IMR-90 (cell line): ENCODE data around the gene ACSL6. TPM values are rescaled to one million over a fixed set of nuclear protein-coding genes. Genes with fewer than 3 reads are reported as not detected.

Experiments used
- ATAC-seq: fragments of 200-7000 bp; cut with Tn5 transposase; 2 replicates; pipeline ENCODE4 v1.9.1; 2020; ENCODE audit warnings: low read depth, mild to moderate bottlenecking, moderate library complexity
- BruUV-seq: library from RNA; stranded (reverse); fragments of 400-500 nt; replicated peaks from 2 replicates; lab custom pipeline; 2021; lab: Mats Ljungman, UMichigan
- CTCF ChIA-PET: fragments of 300-600 bp; formaldehyde crosslinking; extraction: SDS; loops from one replicate; lab custom pipeline; 2021; ENCODE audit warnings: antibody characterized with exemption; lab: Yijun Ruan, JAX
- POLR2A ChIA-PET: fragments of 300-600 bp; sonication (Branson Sonifier 250); formaldehyde crosslinking; loops from one replicate; lab custom pipeline; 2022; ENCODE audit warnings: antibody characterized with exemption; ENCODE audit not compliant: unreplicated experiment; lab: Charles Lee
- DNase-seq: peaks from one replicate; pipeline ENCODE4 v3.0.0; 2013
- H2AFZ ChIP-seq: replicated peaks from 2 replicates; pipeline ENCODE3; 2013; ENCODE audit warnings: low read length, mild to moderate bottlenecking; ENCODE audit not compliant: poor library complexity
- H2AK5ac ChIP-seq: 2 replicates; pipeline ENCODE4 v1.6.1; 2013; ENCODE audit warnings: low read depth, low read length, inconsistent platforms
- H2AK9ac ChIP-seq: replicated peaks from 2 replicates; pipeline ENCODE3; 2013; ENCODE audit warnings: mild to moderate bottlenecking, low read depth, low read length, moderate library complexity; ENCODE audit not compliant: poor library complexity
- H2BK120ac ChIP-seq: 2 replicates; pipeline ENCODE4 v1.6.1; 2013; ENCODE audit warnings: low read depth, low read length, inconsistent platforms
- H2BK15ac ChIP-seq: 3 replicates; pipeline ENCODE4 v1.6.1; 2013; ENCODE audit warnings: low read depth, low read length, inconsistent platforms
- H2BK20ac ChIP-seq: 2 replicates; pipeline ENCODE4 v1.6.1; 2013; ENCODE audit warnings: low read depth, mild to moderate bottlenecking, inconsistent platforms, low read length, moderate library complexity
- H2BK5ac ChIP-seq: 2 replicates; pipeline ENCODE4 v1.6.1; 2013; ENCODE audit warnings: mild to moderate bottlenecking, low read depth, low read length, inconsistent platforms; ENCODE audit not compliant: poor library complexity, severe bottlenecking
- H3K14ac ChIP-seq: replicated peaks from 2 replicates; pipeline ENCODE4 v1.6.1; 2013; ENCODE audit warnings: low read depth, low read length, inconsistent platforms
- H3K18ac ChIP-seq: 2 replicates; pipeline ENCODE4 v1.6.1; 2013; ENCODE audit warnings: low read depth, low read length, control low read depth
- H3K23ac ChIP-seq: 2 replicates; pipeline ENCODE4 v1.6.1; 2013; ENCODE audit warnings: low read depth, low read length, inconsistent platforms
- H3K27ac ChIP-seq: 2 replicates; pipeline ENCODE4 v1.5.1; 2013; ENCODE audit warnings: mild to moderate bottlenecking, control low read depth, low read length; ENCODE audit not compliant: insufficient read depth
- H3K27me3 ChIP-seq: 2 replicates; pipeline ENCODE4 v1.6.1; 2013; ENCODE audit warnings: low read length; ENCODE audit not compliant: control insufficient read depth, insufficient read depth
- H3K36me3 ChIP-seq: 2 replicates; pipeline ENCODE4 v1.6.1; 2013; ENCODE audit warnings: low read length, mixed read lengths; ENCODE audit not compliant: control insufficient read depth, insufficient read depth
- H3K4ac ChIP-seq: 2 replicates; pipeline ENCODE4 v1.6.1; 2013; ENCODE audit warnings: low read depth, low read length, inconsistent platforms
- H3K4me1 ChIP-seq: 2 replicates; pipeline ENCODE4 v1.6.1; 2013; ENCODE audit warnings: low read length, mixed read lengths; ENCODE audit not compliant: control insufficient read depth, insufficient read depth
- H3K4me2 ChIP-seq: 2 replicates; pipeline ENCODE4 v1.6.1; 2013; ENCODE audit warnings: low read depth, mild to moderate bottlenecking, control low read depth, low read length, moderate library complexity
- H3K4me3 ChIP-seq: 2 replicates; pipeline ENCODE4 v1.5.1; 2013; ENCODE audit warnings: low read depth, mild to moderate bottlenecking, control low read depth, low read length, moderate library complexity; ENCODE audit not compliant: insufficient read depth
- H3K56ac ChIP-seq: 2 replicates; pipeline ENCODE4 v1.6.1; 2013; ENCODE audit warnings: low read length, inconsistent platforms; ENCODE audit not compliant: insufficient read depth; ENCODE audit errors: extremely low read depth
- H3K79me1 ChIP-seq, 2 experiments: 2 replicates each; pipeline ENCODE4 v1.6.1; 2013; ENCODE audit warnings: low read length in 2 of 2, inconsistent platforms in 1 of 2, low read depth in 1 of 2
- H3K9ac ChIP-seq: 2 replicates; pipeline ENCODE4 v1.6.1; 2013; ENCODE audit warnings: low read depth, low read length, control low read depth
- H3K9me1 ChIP-seq: 2 replicates; pipeline ENCODE4 v1.6.1; 2013; ENCODE audit warnings: low read length, inconsistent platforms; ENCODE audit not compliant: insufficient read depth
- H3K9me3 ChIP-seq: 2 replicates; pipeline ENCODE4 v1.6.1; 2013; ENCODE audit warnings: low read length; ENCODE audit not compliant: control insufficient read depth, insufficient read depth
- H4K20me1 ChIP-seq: 2 replicates; pipeline ENCODE4 v1.6.1; 2013; ENCODE audit warnings: low read length, inconsistent platforms; ENCODE audit not compliant: insufficient read depth
- H4K5ac ChIP-seq: 2 replicates; pipeline ENCODE4 v1.6.1; 2013; ENCODE audit warnings: mild to moderate bottlenecking, low read depth, low read length, control low read depth
- H4K8ac ChIP-seq, 2 experiments: 2 replicates each; pipeline ENCODE4 v1.6.1; 2013; ENCODE audit warnings: low read depth in 2 of 2, low read length in 2 of 2, control low read depth in 1 of 2, inconsistent platforms in 1 of 2
- H4K91ac ChIP-seq: 2 replicates; pipeline ENCODE4 v1.6.1; 2013; ENCODE audit warnings: low read depth, low read length, inconsistent platforms; ENCODE audit not compliant: insufficient read depth
- BHLHE40 ChIP-seq: fragments of 150-350 bp; IDR thresholded peaks from 2 replicates; pipeline ENCODE4 v1.6.1; 2016; ENCODE audit warnings: mild to moderate bottlenecking, low read depth, low read length
- CEBPB ChIP-seq: IDR thresholded peaks from 2 replicates; pipeline ENCODE4 v1.6.1; 2012; ENCODE audit warnings: low read depth, low read length, improper control_type of control experiment
- CHD1 ChIP-seq: IDR thresholded peaks from 2 replicates; pipeline ENCODE4 v1.6.1; 2012; ENCODE audit warnings: low read depth, low read length, improper control_type of control experiment
- CTCF ChIP-seq: conservative IDR thresholded peaks from 2 replicates; pipeline ENCODE4 v1.5.1; 2012; ENCODE audit warnings: mild to moderate bottlenecking, low read depth, low read length, improper control_type of control experiment
- ELK1 ChIP-seq: fragments of 150-350 bp; IDR thresholded peaks from 2 replicates; pipeline ENCODE4 v1.6.1; 2016; ENCODE audit warnings: low read depth, mild to moderate bottlenecking, low read length, moderate library complexity, borderline replicate concordance
- FOS ChIP-seq: fragments of 150-350 bp; IDR thresholded peaks from 2 replicates; pipeline ENCODE4 v1.6.1; 2016; ENCODE audit warnings: low read depth, low read length
- MAFK ChIP-seq: IDR thresholded peaks from 2 replicates; pipeline ENCODE4 v1.6.1; 2012; ENCODE audit warnings: low read depth, low read length, improper control_type of control experiment
- MAZ ChIP-seq: IDR thresholded peaks from 2 replicates; pipeline ENCODE4 v1.6.1; 2012; ENCODE audit warnings: low read depth, mild to moderate bottlenecking, low read length, improper control_type of control experiment, moderate library complexity, borderline replicate concordance
- MXI1 ChIP-seq: IDR thresholded peaks from 2 replicates; pipeline ENCODE4 v1.6.1; 2012; ENCODE audit warnings: low read depth, mild to moderate bottlenecking, low read length, moderate library complexity, borderline replicate concordance
- NFE2L2 ChIP-seq: fragments of 150-350 bp; IDR thresholded peaks from 2 replicates; pipeline ENCODE4 v1.6.1; 2016; ENCODE audit warnings: low read depth, mild to moderate bottlenecking, low read length
- POLR2A ChIP-seq: IDR thresholded peaks from 2 replicates; pipeline ENCODE4 v1.6.1; 2012; ENCODE audit warnings: mild to moderate bottlenecking, low read depth, low read length
- RAD21 ChIP-seq: IDR thresholded peaks from 2 replicates; pipeline ENCODE4 v1.6.1; 2012; ENCODE audit warnings: low read length, improper control_type of control experiment
- RCOR1 ChIP-seq: IDR thresholded peaks from 2 replicates; pipeline ENCODE4 v1.6.1; 2012; ENCODE audit warnings: mild to moderate bottlenecking, low read length, improper control_type of control experiment; ENCODE audit not compliant: insufficient replicate concordance
- RFX5 ChIP-seq: IDR thresholded peaks from 2 replicates; pipeline ENCODE4 v1.8.0; 2012; ENCODE audit warnings: low read depth, mild to moderate bottlenecking, low read length, moderate library complexity
- SMC3 ChIP-seq: fragments of 150-350 bp; IDR thresholded peaks from 2 replicates; pipeline ENCODE4 v1.6.1; 2016; ENCODE audit warnings: low read depth, mild to moderate bottlenecking, antibody characterized with exemption, low read length, moderate library complexity
- WGBS, 2 experiments: methylation state at CpG; one replicate each; pipeline versions ENCODE4 v1.1.5 to v1.1.7; 2013; ENCODE audit warnings: missing lambda C conversion rate in 2 of 2; ENCODE audit not compliant: insufficient read length in 1 of 2; ENCODE audit errors: extremely low coverage in 2 of 2; 5-methylcytosine and 5-hydroxymethylcytosine counted together
- dilution Hi-C: fragments of 300-500 bp; cut with HindIII; formaldehyde crosslinking; loops from one replicate; pipeline ENCODE4 v1.14.3; 2018; ENCODE audit warnings: low sequenced_read_pairs; ENCODE audit not compliant: unreplicated experiment
- in situ Hi-C: fragments of 300-500 bp; cut with MboI; formaldehyde crosslinking; loops from 3 replicates; pipeline ENCODE4 v1.14.3; 2019; ENCODE audit warnings: low sequenced_read_pairs, inconsistent platforms, mixed read lengths
- intact Hi-C: fragments of 100-400 bp; cut with micrococcal nuclease; formaldehyde crosslinking; loops from 2 replicates; pipeline ENCODE4 v1.10.0; 2022
- polyA plus RNA-seq, 3 experiments: library from polyadenylated mRNA; depleted of rRNA; stranded (reverse); fragments of >200 nt; gene quantifications; 2 replicates each; pipeline ENCODE4 v1.2.3, GENCODE V29; 2012; ENCODE audit warnings: low replicate concordance in 1 of 3
- total RNA-seq: library from RNA; depleted of rRNA; stranded (reverse); fragments of >200 nt; gene quantifications from 2 replicates; pipeline ENCODE4 v1.2.3, GENCODE V29; 2012
- TF ChIP-seq, protein P1 (sequence below): fragments of 150-350 bp; IDR thresholded peaks from 2 replicates; pipeline ENCODE4 v1.6.1; 2017; ENCODE audit warnings: mild to moderate bottlenecking, antibody characterized with exemption, low read length, low read depth

Gene ACSL6
- total and polyA plus RNA-seq, 2 of the 4 experiments (the other 2 are of a cell fraction): not detected

GRCh38 chr5:132049093-132049492 is 37.6 kb upstream of the ACSL6 start:
- no peaks in the 10 kb centered on the region for H3K9me3 ChIP-seq
- H3K27me3 ChIP-seq: peaks cover 39% of the 10 kb centered on the region
- dilution Hi-C loops (no loop called here), in situ Hi-C loops (no loop called here), intact Hi-C loops (no loop called here)
- no TSS peak for BruUV-seq
- H2BK20ac ChIP-seq: no peak overlapping the region
- H3K56ac ChIP-seq: no peak overlapping the region
- H2BK120ac ChIP-seq: no peak overlapping the region
- H2AK9ac ChIP-seq: no peak overlapping the region
- no peaks in the 10 kb centered on the region for H4K20me1 ChIP-seq
- no peaks in the 10 kb centered on the region for H3K4me1 ChIP-seq
- no peak overlapping the region for H3K4me3 ChIP-seq
- no peak overlapping the region for H3K27ac ChIP-seq
- ChIA-PET POLR2A (no interaction called here), CTCF (no interaction called here)
- H2BK5ac ChIP-seq: no peak overlapping the region
- H3K23ac ChIP-seq: no peak overlapping the region
- no peak overlapping the region for H2BK15ac ChIP-seq
- no peak overlapping the region for H3K4ac ChIP-seq
- H3K9ac ChIP-seq: no peak overlapping the region
- TF ChIP-seq NFE2L2: no peak
- TF ChIP-seq RFX5: no peak
- no peak for TF ChIP-seq CHD1
- TF ChIP-seq MXI1: no peak
- no peak for TF ChIP-seq MAZ
- TF ChIP-seq, protein P1, sequence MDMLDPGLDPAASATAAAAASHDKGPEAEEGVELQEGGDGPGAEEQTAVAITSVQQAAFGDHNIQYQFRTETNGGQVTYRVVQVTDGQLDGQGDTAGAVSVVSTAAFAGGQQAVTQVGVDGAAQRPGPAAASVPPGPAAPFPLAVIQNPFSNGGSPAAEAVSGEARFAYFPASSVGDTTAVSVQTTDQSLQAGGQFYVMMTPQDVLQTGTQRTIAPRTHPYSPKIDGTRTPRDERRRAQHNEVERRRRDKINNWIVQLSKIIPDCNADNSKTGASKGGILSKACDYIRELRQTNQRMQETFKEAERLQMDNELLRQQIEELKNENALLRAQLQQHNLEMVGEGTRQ: no peak
- TF ChIP-seq RCOR1: no peak
- TF ChIP-seq CTCF: no peak
- no peak for TF ChIP-seq BHLHE40
- TF ChIP-seq MAFK: no peak
- TF ChIP-seq ELK1: no peak
- no peak for TF ChIP-seq POLR2A
- TF ChIP-seq CEBPB: no peak
- no peak for TF ChIP-seq RAD21
- no peak for TF ChIP-seq FOS
- TF ChIP-seq SMC3: no peak
- no peak overlapping the region for H4K5ac ChIP-seq
- no peak for ATAC-seq
- H2AK5ac ChIP-seq: no peak overlapping the region
- H4K8ac ChIP-seq: no peak overlapping the region
- no peak overlapping the region for H2AFZ ChIP-seq
- WGBS, 2 experiments: 60% methylated on average over 1 of the region's 4 CpGs; no CpG with 5 or more reads in 1 of the 2 experiments
- H3K14ac ChIP-seq: no peak overlapping the region
- H3K4me2 ChIP-seq: no peak overlapping the region
- H3K79me1 ChIP-seq: no peaks in the 10 kb centered on the region
- no peak overlapping the region for H3K18ac ChIP-seq
- no peak for DNase-seq
- H3K36me3 ChIP-seq: no peaks in the 10 kb centered on the region
- no peak overlapping the region for H4K91ac ChIP-seq
- no peaks in the 10 kb centered on the region for H3K9me1 ChIP-seq
